Astrocyte (in vitro differentiated cells and primary cell): ENCODE data around the gene MYO5B.

Experiments used
- EZH2 ChIP-seq: IDR thresholded peaks from 2 replicates; pipeline ENCODE4 v1.6.1; 2012; ENCODE audit warnings: mild to moderate bottlenecking, low read length, inconsistent platforms; ENCODE audit not compliant: insufficient read depth
- TF ChIP-seq, protein P1 (sequence below): IDR thresholded peaks from 2 replicates; pipeline ENCODE4 v1.5.1; 2011; ENCODE audit warnings: low read depth, mild to moderate bottlenecking, inconsistent platforms, low read length, moderate library complexity; ENCODE audit not compliant: insufficient read depth

DNA sequence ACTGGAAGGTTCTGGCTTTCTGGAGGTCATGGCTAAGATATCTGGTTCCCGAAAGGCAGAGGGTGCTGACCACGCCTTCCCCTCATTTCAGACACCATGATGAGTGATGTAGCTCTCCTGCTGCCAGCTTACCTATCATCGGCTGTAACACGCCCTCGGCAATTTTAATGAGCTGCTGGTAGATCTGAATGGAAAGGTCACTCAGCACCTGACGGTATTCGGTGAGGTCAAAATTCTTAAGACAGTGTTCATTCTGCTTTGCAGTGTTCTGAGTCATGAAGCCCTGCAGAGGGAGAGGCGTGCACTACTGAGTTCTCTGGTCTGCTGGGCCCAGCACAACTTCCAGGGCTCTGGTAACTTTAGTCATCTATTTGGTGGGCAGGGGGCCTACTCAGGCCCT lies 355.9 kb downstream of the MYO5B start:
- TF ChIP-seq, protein P1, sequence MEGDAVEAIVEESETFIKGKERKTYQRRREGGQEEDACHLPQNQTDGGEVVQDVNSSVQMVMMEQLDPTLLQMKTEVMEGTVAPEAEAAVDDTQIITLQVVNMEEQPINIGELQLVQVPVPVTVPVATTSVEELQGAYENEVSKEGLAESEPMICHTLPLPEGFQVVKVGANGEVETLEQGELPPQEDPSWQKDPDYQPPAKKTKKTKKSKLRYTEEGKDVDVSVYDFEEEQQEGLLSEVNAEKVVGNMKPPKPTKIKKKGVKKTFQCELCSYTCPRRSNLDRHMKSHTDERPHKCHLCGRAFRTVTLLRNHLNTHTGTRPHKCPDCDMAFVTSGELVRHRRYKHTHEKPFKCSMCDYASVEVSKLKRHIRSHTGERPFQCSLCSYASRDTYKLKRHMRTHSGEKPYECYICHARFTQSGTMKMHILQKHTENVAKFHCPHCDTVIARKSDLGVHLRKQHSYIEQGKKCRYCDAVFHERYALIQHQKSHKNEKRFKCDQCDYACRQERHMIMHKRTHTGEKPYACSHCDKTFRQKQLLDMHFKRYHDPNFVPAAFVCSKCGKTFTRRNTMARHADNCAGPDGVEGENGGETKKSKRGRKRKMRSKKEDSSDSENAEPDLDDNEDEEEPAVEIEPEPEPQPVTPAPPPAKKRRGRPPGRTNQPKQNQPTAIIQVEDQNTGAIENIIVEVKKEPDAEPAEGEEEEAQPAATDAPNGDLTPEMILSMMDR, result no peak
- no peak for TF ChIP-seq EZH2
